Neural crest cell (in vitro differentiated cells): ENCODE measurements around the gene PPP2R2D. TPM values are rescaled to one million over a fixed set of nuclear protein-coding genes. Genes with fewer than 3 reads are reported as not detected.

Source experiments
- DNase-seq: peaks from one replicate; pipeline ENCODE4 v3.0.0; 2021; ENCODE audit warnings: low read depth, mixed read lengths, low spot score
- H3K27ac Mint-ChIP-seq: one replicate; pipeline ENCODE4 v1.8.0; 2021; ENCODE audit warnings: mild to moderate bottlenecking, mixed read lengths; ENCODE audit not compliant: unreplicated experiment
- H3K27me3 Mint-ChIP-seq: 2 replicates; pipeline ENCODE4 v1.8.0; 2021; ENCODE audit warnings: low read depth, mild to moderate bottlenecking, mixed read lengths
- H3K36me3 Mint-ChIP-seq: 2 replicates; pipeline ENCODE4 v1.8.0; 2021; ENCODE audit warnings: low read depth, mild to moderate bottlenecking, mixed read lengths
- H3K4me1 Mint-ChIP-seq: 2 replicates; pipeline ENCODE4 v1.8.0; 2021; ENCODE audit warnings: mixed read lengths
- H3K4me3 Mint-ChIP-seq: one replicate; pipeline ENCODE4 v1.8.0; 2021; ENCODE audit warnings: mild to moderate bottlenecking, mixed read lengths
- H3K9me3 Mint-ChIP-seq: 2 replicates; pipeline ENCODE4 v1.8.0; 2021; ENCODE audit warnings: mixed read lengths
- CTCF ChIP-seq: fragments of 200-600 bp; sonication (generic); conservative IDR thresholded peaks from 2 replicates; pipeline ENCODE4 v1.5.0; 2021; ENCODE audit warnings: antibody characterized with exemption, mild to moderate bottlenecking
- total RNA-seq: library from RNA; stranded (reverse); gene quantifications from 2 replicates; pipeline ENCODE4 v1.2.1, GENCODE V29; 2021

The PPP2R2D gene
- total RNA-seq, 1 donor from 2014 or later: 39.3 TPM

DNA sequence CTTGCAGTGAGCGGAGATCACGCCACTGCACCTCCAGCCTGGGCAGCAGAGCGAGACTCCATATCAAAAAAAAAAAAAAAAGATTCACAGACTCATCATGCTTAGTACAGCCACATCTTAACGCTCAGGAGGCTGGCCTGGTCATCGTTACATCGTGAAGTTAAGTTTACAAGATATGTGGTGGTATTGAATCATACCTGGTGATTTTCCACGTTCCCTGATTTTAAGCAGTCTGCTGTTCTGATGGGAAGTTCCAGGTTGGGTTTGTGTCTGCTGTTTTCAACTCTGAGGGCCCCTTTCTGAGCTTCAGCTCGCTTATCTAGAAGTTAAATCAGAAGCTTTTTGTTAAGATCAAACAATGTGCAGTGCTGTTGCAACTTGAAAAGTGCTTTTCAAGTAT lies 6.9 kb downstream of the PPP2R2D start:
- no peak for DNase-seq
- Mint-ChIP-seq H3K4me1 (peaks cover 19% of the 10 kb centered on the region), H3K27ac (no peak overlapping the region), H3K9me3 (no peaks in the 10 kb centered on the region), H3K27me3 (no peaks in the 10 kb centered on the region), H3K4me3 (no peak overlapping the region), H3K36me3 (peaks cover 4% of the 10 kb centered on the region)
- TF ChIP-seq CTCF: no peak

DNA sequence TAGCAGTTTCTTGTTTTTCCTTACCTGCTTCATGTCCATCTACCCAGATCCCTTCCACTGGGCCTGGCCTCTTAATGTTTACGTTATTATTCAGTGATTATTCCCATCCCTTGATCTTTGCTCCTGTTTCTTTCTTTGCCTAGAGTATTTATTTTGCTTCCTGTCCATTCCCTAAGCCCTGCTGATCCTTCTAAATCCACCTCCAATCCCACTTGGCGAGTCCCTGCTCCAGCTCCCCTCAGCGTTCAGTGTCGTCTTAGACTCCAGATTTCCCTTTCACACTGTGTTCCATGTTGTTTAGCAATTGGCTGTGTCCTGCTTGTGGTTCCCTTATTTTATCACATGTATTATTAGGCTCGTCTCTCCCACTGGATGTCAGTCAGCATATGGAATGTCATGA lies 7.3 kb downstream of the PPP2R2D start:
- peak overlapping the region; percentile 26 for H3K4me3 Mint-ChIP-seq
- no peak for TF ChIP-seq CTCF
- peaks cover 4% of the 10 kb centered on the region for H3K36me3 Mint-ChIP-seq
- peaks cover 18% of the 10 kb centered on the region for H3K4me1 Mint-ChIP-seq
- H3K9me3 Mint-ChIP-seq: no peaks in the 10 kb centered on the region
- no peak for DNase-seq
- no peak overlapping the region for H3K27ac Mint-ChIP-seq
- no peaks in the 10 kb centered on the region for H3K27me3 Mint-ChIP-seq

DNA sequence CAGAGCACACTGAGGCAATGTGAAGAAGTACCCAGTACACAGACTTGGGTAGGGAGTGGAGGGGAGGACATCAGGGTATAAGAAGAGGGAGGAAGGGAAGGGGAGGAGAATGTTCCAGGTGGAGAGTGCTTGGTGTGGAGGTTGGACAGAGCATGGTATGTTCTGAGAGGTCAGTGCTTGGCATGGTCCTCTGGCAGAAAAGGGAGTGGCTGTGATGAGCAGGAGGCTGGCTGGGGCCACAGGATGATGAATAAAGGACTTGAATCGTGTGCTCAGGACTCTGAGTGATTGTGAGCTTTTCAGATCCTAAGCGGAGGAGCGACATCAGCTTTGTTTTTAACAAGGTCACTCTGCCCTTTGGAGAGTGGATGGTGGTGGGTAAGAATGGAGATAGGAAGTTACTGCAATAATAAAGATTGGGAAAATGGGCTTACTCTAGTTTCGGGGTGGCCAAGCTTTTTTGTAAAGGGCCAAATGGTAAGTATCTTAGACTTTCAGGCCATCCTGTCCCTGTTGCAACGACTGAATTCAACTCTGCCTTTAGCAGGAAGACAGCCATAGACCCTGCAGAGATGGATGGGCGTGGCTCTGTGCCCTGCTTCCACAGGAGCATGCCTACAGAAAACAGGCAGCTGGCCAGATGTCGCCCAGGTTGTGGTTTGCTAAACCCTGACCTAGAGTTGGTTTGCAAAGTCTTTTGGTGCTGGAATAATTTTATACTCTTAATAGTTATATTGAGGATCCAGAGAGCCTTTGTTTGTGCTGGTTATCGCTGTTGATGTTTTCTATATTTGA lies 8.4 kb downstream of the PPP2R2D start:
- no peaks in the 10 kb centered on the region for H3K27me3 Mint-ChIP-seq
- no peak overlapping the region for H3K4me3 Mint-ChIP-seq
- H3K4me1 Mint-ChIP-seq: peaks cover 21% of the 10 kb centered on the region
- DNase-seq: no peak
- H3K36me3 Mint-ChIP-seq: peaks cover 7% of the 10 kb centered on the region
- H3K9me3 Mint-ChIP-seq: no peaks in the 10 kb centered on the region
- TF ChIP-seq CTCF: no peak
- H3K27ac Mint-ChIP-seq: peak overlapping the region; percentile 35

DNA sequence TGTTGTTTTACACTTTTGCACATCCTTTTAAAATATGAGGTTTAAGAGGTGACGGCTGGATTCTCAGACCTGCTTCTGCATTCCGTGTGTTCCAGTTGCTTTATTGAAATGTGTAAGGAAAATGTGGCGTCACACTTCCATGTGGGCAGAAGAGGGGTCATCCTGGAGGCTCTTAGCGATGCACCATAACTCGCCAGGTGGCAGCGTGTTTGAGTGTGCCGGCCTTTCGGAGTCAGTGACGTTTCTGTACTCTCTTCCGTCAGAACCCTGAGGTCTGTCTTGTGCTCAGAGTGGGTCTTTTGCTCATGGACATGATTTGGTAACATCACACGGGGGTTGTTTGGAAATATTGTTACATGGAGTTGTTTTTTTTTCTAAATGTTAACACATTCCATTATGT lies 9.1 kb downstream of the PPP2R2D start:
- TF ChIP-seq CTCF: no peak
- no peak overlapping the region for H3K4me3 Mint-ChIP-seq
- no peaks in the 10 kb centered on the region for H3K9me3 Mint-ChIP-seq
- peaks cover 26% of the 10 kb centered on the region for H3K4me1 Mint-ChIP-seq
- no peak for DNase-seq
- no peak overlapping the region for H3K27ac Mint-ChIP-seq
- peaks cover 7% of the 10 kb centered on the region for H3K36me3 Mint-ChIP-seq
- no peaks in the 10 kb centered on the region for H3K27me3 Mint-ChIP-seq

DNA sequence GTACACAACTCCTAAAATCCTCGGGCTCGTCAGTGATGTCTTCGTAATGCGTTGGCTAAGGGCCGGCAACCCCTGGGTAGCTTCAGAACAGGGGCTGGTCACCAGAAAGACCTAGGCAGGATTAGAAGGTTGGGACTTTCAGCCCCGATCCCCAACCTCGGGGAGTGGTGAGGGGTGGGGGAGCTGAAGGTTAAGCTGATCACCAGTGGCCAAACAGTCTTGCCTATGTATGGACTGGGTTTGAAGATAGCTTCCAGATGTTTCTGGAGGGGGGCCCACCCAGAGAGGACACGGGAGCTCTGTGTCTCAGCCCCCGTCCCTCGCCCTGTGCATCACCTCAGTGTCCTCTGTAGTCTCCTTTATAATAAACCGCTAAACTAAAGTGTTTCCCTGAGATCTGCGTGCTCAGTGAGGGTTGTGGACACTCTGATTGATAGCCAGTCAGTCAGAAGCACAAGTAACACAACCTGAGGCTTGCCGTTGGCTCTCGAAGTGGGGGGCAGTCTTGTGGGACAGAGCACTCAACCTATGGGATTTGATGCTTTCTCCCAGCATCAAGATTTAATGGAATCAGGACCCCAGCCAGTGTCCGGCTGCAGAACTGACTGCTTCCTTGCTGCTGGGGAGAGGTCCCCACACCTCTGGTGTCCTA lies 10.0 kb downstream of the PPP2R2D start:
- Mint-ChIP-seq H3K4me1 (peaks cover 26% of the 10 kb centered on the region), H3K9me3 (no peaks in the 10 kb centered on the region), H3K4me3 (no peak overlapping the region), H3K27me3 (no peaks in the 10 kb centered on the region), H3K36me3 (peaks cover 7% of the 10 kb centered on the region), H3K27ac (no peak overlapping the region)
- TF ChIP-seq CTCF: no peak
- DNase-seq: no peak
